Measurements from ENCODE around the gene JMJD8. TPM values are rescaled to one million over a fixed set of nuclear protein-coding genes. Genes with fewer than 3 reads are reported as not detected.
A peak's percentile ranks its signal among the peaks of the same experiment; 100 is the strongest.

Gene JMJD8
- total RNA-seq, 2 experiments from 2014 or later, result 48.7 to 82.3 TPM

- H3K4me3 ChIP-seq (ENCODE audit: low read depth, low read length, poor library complexity, severe bottlenecking), result no peak overlapping the region
Observed at GRCh38 chr16:724188-725040, 40.3 kb upstream of the JMJD8 start.

DNA sequence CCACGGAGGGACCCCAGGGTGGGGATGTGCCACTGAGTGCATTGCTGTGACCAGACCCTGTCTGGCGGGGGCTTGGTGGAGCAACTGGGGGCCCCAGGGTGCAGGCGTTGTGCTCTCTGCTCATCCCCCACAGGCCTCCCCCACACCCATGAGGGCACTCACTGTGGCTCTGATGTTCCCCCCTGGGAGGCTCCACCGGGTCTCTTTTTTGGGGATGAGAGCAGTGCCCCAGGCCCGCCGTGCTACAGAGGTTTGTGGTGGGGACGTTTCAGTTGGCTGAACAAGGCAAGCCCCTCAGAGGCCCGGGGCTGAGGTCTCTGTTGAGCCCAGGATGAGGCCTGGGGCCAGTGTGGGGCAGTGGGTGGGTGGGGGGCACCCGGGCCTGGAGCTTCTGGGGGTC is 39.6 kb upstream of the JMJD8 start:
- Histone ChIP-seq H3K9me2 (ENCODE audit: insufficient read depth, low read length) (no peaks in the 10 kb centered on the region), H3K4me3 (ENCODE audit: low read depth, low read length, poor library complexity, severe bottlenecking) (no peak overlapping the region), H3K9me3 (ENCODE audit: low read length) (no peaks in the 10 kb centered on the region), H4K20me1 (ENCODE audit: insufficient read depth, low read length) (no peaks in the 10 kb centered on the region), H2AFZ (ENCODE audit: low read length) (no peak overlapping the region), H3K4me1 (ENCODE audit: insufficient read depth, low read length, poor library complexity, severe bottlenecking) (peaks cover 63% of the 10 kb centered on the region), H3K79me2 (ENCODE audit: insufficient read depth, low read depth, low read length) (no peaks in the 10 kb centered on the region), H3K4me2 (ENCODE audit: low read length) (peak overlapping the region; percentile 27), H3K27ac (ENCODE audit: low read depth, low read length, poor library complexity, severe bottlenecking) (no peak overlapping the region), H3K36me3 (ENCODE audit: insufficient read depth, low read length) (0 out of 2 replicates have a peak, but pooled peaks cover 10% of the 10 kb centered on the region)
- no peak for TF ChIP-seq EZH2phosphoT487 (IDR thresholded peaks at IDR 0.05; ENCODE audit: borderline replicate concordance, low read depth, low read length)
- TF ChIP-seq CTCF (conservative IDR thresholded peaks at IDR 0.05; ENCODE audit: low read length), result no peak
- no peak for DNase-seq (ENCODE audit: low spot score)
- ChIA-PET POLR2A (no interaction called here), CTCF (ENCODE audit: unreplicated experiment) (no interaction called here)
- BruUV-seq (replicated peaks), result no TSS peak
- intact Hi-C loops (cut with micrococcal nuclease; ENCODE audit: unreplicated experiment), result loop anchor here (5.0 kb wide), 1 partner anchor 41 kb away; the partner anchor contains the start of genes JMJD8 and STUB1

More at GRCh38 chr16:724188-725040, 40.3 kb upstream of the JMJD8 start:
- H3K27ac ChIP-seq (ENCODE audit: low read depth, low read length, poor library complexity, severe bottlenecking), result no peak overlapping the region
- ChIA-PET CTCF (ENCODE audit: unreplicated experiment) (no interaction called here), POLR2A (interaction anchor here (1.7 kb wide), 1 partner anchor 12 kb away, joined by 6 read pairs; no protein-coding TSS in a partner anchor)
- intact Hi-C loops (cut with micrococcal nuclease; ENCODE audit: unreplicated experiment), result loop anchor here (5.0 kb wide), 1 partner anchor 42 kb away; the partner anchor contains the start of genes JMJD8 and STUB1
- no peak overlapping the region for H2AFZ ChIP-seq (ENCODE audit: low read length)
- H3K36me3 ChIP-seq (ENCODE audit: insufficient read depth, low read length), result peaks cover 13% of the 10 kb centered on the region; the same call in 1 of the 2 replicates
- peaks cover 56% of the 10 kb centered on the region for H3K4me1 ChIP-seq (ENCODE audit: insufficient read depth, low read length, poor library complexity, severe bottlenecking)
- DNase-seq (ENCODE audit: low spot score), result no peak
- H3K4me2 ChIP-seq (ENCODE audit: low read length), result peak overlapping the region; percentile 27
- no peak for TF ChIP-seq CTCF (conservative IDR thresholded peaks at IDR 0.05; ENCODE audit: low read length)
- TF ChIP-seq EZH2phosphoT487 (IDR thresholded peaks at IDR 0.05; ENCODE audit: borderline replicate concordance, low read depth, low read length), result no peak
- no peaks in the 10 kb centered on the region for H3K9me2 ChIP-seq (ENCODE audit: insufficient read depth, low read length)
- H3K79me2 ChIP-seq (ENCODE audit: insufficient read depth, low read depth, low read length), result no peaks in the 10 kb centered on the region
- H3K9me3 ChIP-seq (ENCODE audit: low read length), result no peaks in the 10 kb centered on the region
- no TSS peak for BruUV-seq (replicated peaks)
- H4K20me1 ChIP-seq (ENCODE audit: insufficient read depth, low read length), result no peaks in the 10 kb centered on the region
